Measurements from ENCODE around the gene CRTC3. TPM values are rescaled to one million over a fixed set of nuclear protein-coding genes. Genes with fewer than 3 reads are reported as not detected.
A peak's percentile ranks its signal among the peaks of the same experiment; 100 is the strongest.

CRTC3 gene
- total RNA-seq, 1 donor from 2014 or later, result 49.0 TPM

DNA sequence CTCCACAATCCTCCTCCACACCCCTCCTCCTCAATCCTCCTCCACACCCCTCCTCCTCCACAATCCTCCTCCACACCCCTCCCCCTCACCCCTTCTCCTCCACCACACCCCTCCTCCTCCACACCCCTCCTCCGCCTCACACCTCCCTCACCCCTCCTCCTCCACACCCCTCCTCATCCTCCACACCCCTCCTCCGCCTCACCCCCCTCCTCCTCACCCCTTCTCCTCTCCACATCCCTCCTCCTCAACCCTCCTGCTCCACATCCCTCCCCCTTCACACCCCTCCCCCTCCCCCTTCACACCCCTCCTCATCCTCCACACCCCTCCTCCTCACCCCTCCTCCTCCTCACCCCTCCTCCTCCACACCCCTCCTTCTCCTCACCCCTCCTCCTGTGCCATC lies 117.6 kb downstream of the CRTC3 start:
- no peak overlapping the region for H3K4me3 ChIP-seq
- intact Hi-C loops (cut with DNase I), result loop anchor here (5.0 kb wide), 1 partner anchor 240 kb away; no protein-coding TSS in a partner anchor
- no peak overlapping the region for H3K27ac ChIP-seq
- DNase-seq (no peak), ATAC-seq (no peak)
- no peaks in the 10 kb centered on the region for H3K27me3 ChIP-seq
- no peaks in the 10 kb centered on the region for H3K9me3 ChIP-seq
- H3K4me1 ChIP-seq, result peaks cover 17% of the 10 kb centered on the region
- H3K36me3 ChIP-seq, result peaks cover 22% of the 10 kb centered on the region
- TF ChIP-seq, protein P1, sequence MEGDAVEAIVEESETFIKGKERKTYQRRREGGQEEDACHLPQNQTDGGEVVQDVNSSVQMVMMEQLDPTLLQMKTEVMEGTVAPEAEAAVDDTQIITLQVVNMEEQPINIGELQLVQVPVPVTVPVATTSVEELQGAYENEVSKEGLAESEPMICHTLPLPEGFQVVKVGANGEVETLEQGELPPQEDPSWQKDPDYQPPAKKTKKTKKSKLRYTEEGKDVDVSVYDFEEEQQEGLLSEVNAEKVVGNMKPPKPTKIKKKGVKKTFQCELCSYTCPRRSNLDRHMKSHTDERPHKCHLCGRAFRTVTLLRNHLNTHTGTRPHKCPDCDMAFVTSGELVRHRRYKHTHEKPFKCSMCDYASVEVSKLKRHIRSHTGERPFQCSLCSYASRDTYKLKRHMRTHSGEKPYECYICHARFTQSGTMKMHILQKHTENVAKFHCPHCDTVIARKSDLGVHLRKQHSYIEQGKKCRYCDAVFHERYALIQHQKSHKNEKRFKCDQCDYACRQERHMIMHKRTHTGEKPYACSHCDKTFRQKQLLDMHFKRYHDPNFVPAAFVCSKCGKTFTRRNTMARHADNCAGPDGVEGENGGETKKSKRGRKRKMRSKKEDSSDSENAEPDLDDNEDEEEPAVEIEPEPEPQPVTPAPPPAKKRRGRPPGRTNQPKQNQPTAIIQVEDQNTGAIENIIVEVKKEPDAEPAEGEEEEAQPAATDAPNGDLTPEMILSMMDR (IDR thresholded peaks at IDR 0.05), result no peak

DNA sequence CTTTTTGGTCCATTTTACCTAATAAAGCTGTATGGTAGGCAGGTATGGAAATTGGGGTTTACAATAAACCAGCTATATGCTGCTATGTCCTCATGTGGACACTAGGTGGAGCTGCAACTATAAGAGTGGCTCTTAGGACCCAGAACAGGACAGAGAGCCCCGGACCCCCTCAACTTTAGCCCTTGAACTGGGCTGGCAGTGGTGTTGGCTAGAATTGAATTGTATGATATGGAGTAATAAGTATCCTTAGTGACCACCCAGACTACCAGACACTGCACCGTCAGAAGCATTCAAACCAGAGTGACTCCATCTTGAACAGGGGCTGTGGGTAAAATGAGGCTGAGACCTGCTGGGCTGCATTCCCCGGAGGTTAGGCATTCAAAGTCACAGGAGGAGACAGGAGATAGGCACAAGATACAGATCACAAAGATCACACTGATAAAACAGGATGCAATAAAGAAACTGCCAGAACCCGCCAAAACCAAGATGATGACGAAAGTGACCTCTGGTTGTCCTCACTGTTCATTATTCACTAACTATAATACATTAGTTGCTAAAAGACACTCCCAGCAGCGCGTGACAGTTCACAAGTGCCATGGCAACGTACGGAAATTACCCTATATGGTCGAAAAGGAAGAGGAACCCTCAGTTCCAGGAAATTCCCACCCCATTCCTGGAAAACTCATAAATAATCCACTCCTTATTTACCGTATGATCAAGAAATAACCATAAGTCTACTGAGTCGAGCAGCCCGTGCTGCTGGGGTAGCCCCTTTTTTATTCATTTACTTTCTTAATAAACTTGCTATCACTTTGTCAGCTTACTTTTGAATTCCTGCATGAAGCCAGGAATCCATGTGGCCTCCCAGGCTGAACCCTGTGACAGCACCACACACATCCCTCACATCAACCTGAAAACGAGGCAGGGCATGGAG lies 118.7 kb downstream of the CRTC3 start:
- intact Hi-C loops (cut with DNase I), result loop anchor here (5.0 kb wide), 1 partner anchor 239 kb away; no protein-coding TSS in a partner anchor
- ATAC-seq, result peak; percentile 85
- H3K27ac ChIP-seq, result peak overlapping the region; percentile 66
- peak overlapping the region; percentile 9 for H3K4me3 ChIP-seq
- no peaks in the 10 kb centered on the region for H3K9me3 ChIP-seq
- no peaks in the 10 kb centered on the region for H3K27me3 ChIP-seq
- peaks cover 11% of the 10 kb centered on the region for H3K36me3 ChIP-seq
- TF ChIP-seq, protein P1 (IDR thresholded peaks at IDR 0.05), result peak; percentile 88
- peaks cover 17% of the 10 kb centered on the region for H3K4me1 ChIP-seq
- DNase-seq, result peak; percentile 75

DNA sequence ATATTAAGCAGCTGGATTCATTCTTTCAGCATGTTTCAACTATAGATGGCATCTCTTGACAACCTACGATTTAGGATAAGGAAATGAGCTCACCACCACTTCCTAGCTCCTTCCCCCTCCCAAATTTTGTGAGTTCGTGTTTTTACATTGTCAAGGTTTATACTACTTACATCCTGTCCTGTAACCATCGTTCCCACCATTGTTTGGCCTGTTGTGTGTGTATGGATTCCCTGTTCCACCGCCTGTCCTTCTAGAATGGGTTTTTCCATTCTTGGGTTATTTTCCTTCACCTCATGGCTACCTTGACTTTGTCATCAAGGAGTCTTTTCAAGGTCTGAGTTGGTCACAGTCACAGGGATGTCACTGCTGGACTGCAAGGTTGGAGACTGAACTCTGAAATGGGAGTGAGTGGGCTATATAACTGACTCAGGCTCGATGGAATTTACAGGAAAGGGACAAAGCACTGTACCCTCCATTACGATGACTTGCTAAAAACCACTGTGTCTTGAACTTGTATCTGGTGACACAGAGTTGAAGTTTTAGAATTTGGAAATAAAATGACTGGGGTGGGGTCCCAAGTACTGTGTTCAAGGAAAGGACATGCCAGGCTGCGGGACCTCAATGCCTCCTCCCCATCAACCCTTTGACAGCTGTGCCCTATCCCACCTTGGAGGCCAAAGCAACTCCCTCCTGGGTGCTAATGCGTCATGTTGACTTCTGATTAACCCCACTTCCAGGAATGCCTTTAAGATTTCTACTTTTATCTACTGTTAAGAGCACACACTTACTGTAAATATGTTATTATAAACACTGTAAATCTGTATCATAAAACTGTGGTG lies 120.6 kb downstream of the CRTC3 start:
- H3K4me1 ChIP-seq, result peaks cover 19% of the 10 kb centered on the region
- no peaks in the 10 kb centered on the region for H3K36me3 ChIP-seq
- H3K9me3 ChIP-seq, result no peaks in the 10 kb centered on the region
- DNase-seq, result no peak
- peak overlapping the region; percentile 66 for H3K27ac ChIP-seq
- no peak for ATAC-seq
- no peak overlapping the region for H3K4me3 ChIP-seq
- intact Hi-C loops (cut with DNase I), result no loop called here
- H3K27me3 ChIP-seq, result no peaks in the 10 kb centered on the region
- TF ChIP-seq, protein P1 (IDR thresholded peaks at IDR 0.05), result no peak

DNA sequence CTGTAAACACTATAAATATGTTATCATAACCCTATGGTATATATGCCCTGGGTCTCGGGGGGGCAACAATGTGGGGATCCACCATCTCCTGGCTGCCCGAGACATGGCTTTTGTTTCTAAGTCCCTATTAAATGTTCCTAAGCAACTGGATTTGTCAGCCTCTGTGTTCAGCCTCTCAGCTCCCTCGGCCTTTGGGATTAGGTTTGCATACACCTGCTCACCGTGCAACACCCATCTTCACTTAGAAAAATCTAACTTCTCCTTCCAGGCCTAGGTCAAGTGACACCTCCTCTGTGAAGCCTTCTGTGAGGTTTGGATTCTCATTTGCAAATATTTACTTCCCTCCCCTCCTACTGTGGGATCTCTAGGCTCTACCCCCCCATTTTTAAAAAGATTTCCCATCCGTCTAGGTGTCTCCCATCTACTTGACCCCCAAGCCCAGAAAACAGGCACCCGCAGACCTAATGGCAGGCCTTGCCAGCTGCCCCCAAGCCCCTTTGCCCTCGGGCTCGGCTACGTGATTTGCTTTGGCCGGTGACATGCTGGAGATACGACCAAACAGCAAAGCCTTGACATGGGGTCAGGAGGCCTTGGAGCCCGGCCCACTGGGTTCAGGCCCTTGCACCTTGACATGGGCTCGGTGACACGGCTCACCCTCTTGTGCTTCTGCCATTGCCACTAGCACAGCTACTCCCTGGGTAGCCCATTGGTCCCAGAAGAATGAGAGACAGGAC lies 121.4 kb downstream of the CRTC3 start:
- Histone ChIP-seq H3K4me3 (no peak overlapping the region), H3K9me3 (no peaks in the 10 kb centered on the region), H3K27me3 (no peaks in the 10 kb centered on the region), H3K27ac (no peak overlapping the region), H3K4me1 (peaks cover 19% of the 10 kb centered on the region), H3K36me3 (no peaks in the 10 kb centered on the region)
- TF ChIP-seq, protein P1 (IDR thresholded peaks at IDR 0.05), result no peak
- intact Hi-C loops (cut with DNase I), result no loop called here
- DNase-seq, result no peak
- ATAC-seq, result no peak
